ENCODE results near the gene ERCC6.

ERCC6 gene

GRCh38 chr10:49550563-49550962, 11.6 kb upstream of the ERCC6 start:
- peak overlapping the region; percentile 98 for H3K27ac ChIP-seq
- DNase-seq (ENCODE audit: low read depth, low spot score) = peak; percentile 86

GRCh38 chr10:49549640-49550346, 10.9 kb upstream of the ERCC6 start:
- DNase-seq (ENCODE audit: low read depth, low spot score) = no peak
- H3K27ac ChIP-seq = peak overlapping the region; percentile 98

- no peak overlapping the region for H3K27ac ChIP-seq
- DNase-seq (ENCODE audit: low read depth, low spot score) = no peak
Measured at GRCh38 chr10:49543604-49544003, 4.7 kb upstream of the ERCC6 start.

- no peak overlapping the region for H3K27ac ChIP-seq
- no peak for DNase-seq (ENCODE audit: low read depth, low spot score)
Measured at GRCh38 chr10:49542353-49542752, 3.4 kb upstream of the ERCC6 start.

GRCh38 chr10:49541762-49542161, 2.8 kb upstream of the ERCC6 start:
- no peak overlapping the region for H3K27ac ChIP-seq
- DNase-seq (ENCODE audit: low read depth, low spot score) = no peak

- peak overlapping the region; percentile 86 for H3K27ac ChIP-seq
- DNase-seq (ENCODE audit: low read depth, low spot score) = no peak
Measured at GRCh38 chr10:49540056-49540797, 1.3 kb upstream of the ERCC6 start.

GRCh38 chr10:49539320-49539885, 482 bp upstream of the ERCC6 start:
- no peak for DNase-seq (ENCODE audit: low read depth, low spot score)
- peak overlapping the region; percentile 86 for H3K27ac ChIP-seq

GRCh38 chr10:49534670-49535381, 4.1 kb downstream of the ERCC6 start:
- H3K27ac ChIP-seq = peak overlapping the region; percentile 58
- no peak for DNase-seq (ENCODE audit: low read depth, low spot score)

- DNase-seq (ENCODE audit: low read depth, low spot score) = no peak
- no peak overlapping the region for H3K27ac ChIP-seq
Measured at GRCh38 chr10:49532461-49532860, 6.5 kb downstream of the ERCC6 start.

- DNase-seq (ENCODE audit: low read depth, low spot score) = no peak
- no peak overlapping the region for H3K27ac ChIP-seq
Measured at GRCh38 chr10:49528977-49529506, 9.9 kb downstream of the ERCC6 start.

- no peak overlapping the region for H3K27ac ChIP-seq
- DNase-seq (ENCODE audit: low read depth, low spot score) = no peak
Measured at GRCh38 chr10:49527850-49528249, 11.1 kb downstream of the ERCC6 start.

GRCh38 chr10:49527061-49527460, 11.9 kb downstream of the ERCC6 start:
- no peak for DNase-seq (ENCODE audit: low read depth, low spot score)
- H3K27ac ChIP-seq = no peak overlapping the region

- DNase-seq (ENCODE audit: low read depth, low spot score) = no peak
- no peak overlapping the region for H3K27ac ChIP-seq
Measured at GRCh38 chr10:49526619-49527018, 12.3 kb downstream of the ERCC6 start.

GRCh38 chr10:49524496-49524895, 14.4 kb downstream of the ERCC6 start:
- no peak for DNase-seq (ENCODE audit: low read depth, low spot score)
- no peak overlapping the region for H3K27ac ChIP-seq

- H3K27ac ChIP-seq = no peak overlapping the region
- DNase-seq (ENCODE audit: low read depth, low spot score) = no peak
Measured at GRCh38 chr10:49523301-49523700, 15.6 kb downstream of the ERCC6 start.

- H3K27ac ChIP-seq = no peak overlapping the region
- no peak for DNase-seq (ENCODE audit: low read depth, low spot score)
Measured at GRCh38 chr10:49521062-49521461, 17.9 kb downstream of the ERCC6 start.

GRCh38 chr10:49520122-49520775, 18.7 kb downstream of the ERCC6 start:
- DNase-seq (ENCODE audit: low read depth, low spot score) = no peak
- no peak overlapping the region for H3K27ac ChIP-seq

- H3K27ac ChIP-seq = no peak overlapping the region
- DNase-seq (ENCODE audit: low read depth, low spot score) = no peak
Measured at GRCh38 chr10:49519717-49520116, 19.2 kb downstream of the ERCC6 start.

GRCh38 chr10:49518982-49519578, 19.8 kb downstream of the ERCC6 start:
- no peak overlapping the region for H3K27ac ChIP-seq
- DNase-seq (ENCODE audit: low read depth, low spot score) = no peak

GRCh38 chr10:49518566-49518965, 20.4 kb downstream of the ERCC6 start:
- DNase-seq (ENCODE audit: low read depth, low spot score) = no peak
- no peak overlapping the region for H3K27ac ChIP-seq

Data from epithelial cell of prostate (primary cell).